Spleen (tissue), 11 donors: ENCODE data around the gene CBFA2T2. TPM values are rescaled to one million over a fixed set of nuclear protein-coding genes. Genes with fewer than 3 reads are reported as not detected.

Source experiments
- DNase-seq: peaks from one replicate; pipeline ENCODE4 v3.0.0-alpha.2; 2020
- H3K27ac ChIP-seq, 8 donors: fragments of 200-600 bp; sonication (generic) in 7 of 8; 1 replicate in 4 of 8; 2 replicates in 4 of 8; pipeline versions ENCODE4 v1.5.0 to v1.8.0; 2016 to 2021; ENCODE audit warnings: inconsistent platforms in 4 of 8, mild to moderate bottlenecking in 4 of 8, moderate library complexity in 1 of 8
- H3K27me3 ChIP-seq, 7 donors: fragments of 200-600 bp; sonication (generic) in 6 of 7; replicated peaks in 1 of 7; 1 replicate in 4 of 7; 2 replicates in 3 of 7; pipeline versions ENCODE4 v1.5.0 to v1.8.0; 2016 to 2021; ENCODE audit warnings: inconsistent platforms in 3 of 7, mild to moderate bottlenecking in 1 of 7
- H3K36me3 ChIP-seq, 6 donors: fragments of 200-600 bp; sonication (generic) in 5 of 6; 1 replicate in 4 of 6; 2 replicates in 2 of 6; pipeline versions ENCODE4 v1.5.0 to v1.8.0; 2016 to 2021; ENCODE audit warnings: inconsistent platforms in 2 of 6
- H3K4me1 ChIP-seq, 6 donors: fragments of 200-600 bp; sonication (generic) in 5 of 6; 1 replicate in 3 of 6; 2 replicates in 3 of 6; pipeline versions ENCODE4 v1.5.0 to v1.8.0; 2016 to 2021; ENCODE audit warnings: inconsistent platforms in 3 of 6
- H3K4me3 ChIP-seq, 8 donors: fragments of 200-600 bp; sonication (generic) in 7 of 8; 1 replicate in 4 of 8; 2 replicates in 4 of 8; pipeline versions ENCODE4 v1.5.0 to v1.8.0; 2016 to 2021; ENCODE audit warnings: inconsistent platforms in 4 of 8, mild to moderate bottlenecking in 4 of 8, moderate library complexity in 2 of 8
- H3K9me3 ChIP-seq, 8 donors: fragments of 200-600 bp; sonication (generic) in 7 of 8; 1 replicate in 4 of 8; 2 replicates in 4 of 8; pipeline versions ENCODE4 v1.5.0 to v1.8.0; 2016 to 2021; ENCODE audit warnings: inconsistent platforms in 4 of 8
- POLR2A ChIP-seq, 3 donors: fragments of 450-650 bp; IDR thresholded peaks; one replicate each; pipeline ENCODE4 v1.5.1; 2017; ENCODE audit warnings: antibody characterized with exemption in 3 of 3, mild to moderate bottlenecking in 1 of 3
- POLR2AphosphoS5 ChIP-seq, 3 donors: sonication (generic); formaldehyde crosslinking; IDR thresholded peaks; one replicate each; pipeline ENCODE4 v1.5.1; 2017; ENCODE audit warnings: antibody characterized with exemption in 3 of 3
- WGBS, 5 donors: extraction: QIAGEN DNeasy Blood & Tissue Kit in 3 of 5; methylation state at CpG; one replicate each; pipeline versions ENCODE4 v1.1.5 to v1.1.7; 2013 to 2018; 5-methylcytosine and 5-hydroxymethylcytosine counted together
- intact Hi-C: fragments of 100-400 bp; cut with DNase I; formaldehyde crosslinking; loops from one replicate; pipeline ENCODE4 v1.15.0; 2023; ENCODE audit warnings: low total_unique reads
- polyA plus RNA-seq, 3 donors: library from polyadenylated mRNA; stranded (reverse); fragments of 200-250 nt; gene quantifications; one replicate each; pipeline ENCODE4 v1.2.1, GENCODE V29; 2013
- total RNA-seq, 7 donors: library from RNA; depleted of rRNA in 3 of 7; stranded (reverse); fragments of >200 nt in 3 of 7; fragmentation: NEBNext Ultra II Directional in 4 of 7; extraction: Animal tissue kit (Norgen Biotek cat#: 25700) in 4 of 7; gene quantifications; one replicate each; pipeline versions ENCODE4 v1.1.0 to v1.2.1, GENCODE V29; 2016 to 2021
- TF ChIP-seq, protein P1 (sequence below), 11 experiments: fragments of 200-600 bp in 7 of 11; fragments of 450-650 bp in 4 of 11; sonication (generic) in 4 of 11; IDR thresholded peaks in 8 of 11; conservative IDR thresholded peaks in 3 of 11; 1 replicate in 7 of 11; 2 replicates in 4 of 11; pipeline versions ENCODE4 v1.4.0 to v1.8.0; 2016 to 2021; ENCODE audit warnings: antibody characterized with exemption in 11 of 11, inconsistent platforms in 4 of 11, mild to moderate bottlenecking in 1 of 11
- donor health status: healthy with polysubstance abuse.
- donor health status: DM: no; HTN: no; CAD: no; lungs with moderate emphysema.
- donor health status: DM: no; HTN: no; CAD: no.
- donor health status: Bipolar disorder and iron deficiency.
- donor health status: healthy.
- donor health status: DM: no; HTN: no; CAD: no.
- donor health status: DM: yes; HTN: yes; CAD: no.

CBFA2T2 gene
- total and polyA plus RNA-seq, 10 donors: 3.3 to 25.4 (median 17.8) TPM

DNA sequence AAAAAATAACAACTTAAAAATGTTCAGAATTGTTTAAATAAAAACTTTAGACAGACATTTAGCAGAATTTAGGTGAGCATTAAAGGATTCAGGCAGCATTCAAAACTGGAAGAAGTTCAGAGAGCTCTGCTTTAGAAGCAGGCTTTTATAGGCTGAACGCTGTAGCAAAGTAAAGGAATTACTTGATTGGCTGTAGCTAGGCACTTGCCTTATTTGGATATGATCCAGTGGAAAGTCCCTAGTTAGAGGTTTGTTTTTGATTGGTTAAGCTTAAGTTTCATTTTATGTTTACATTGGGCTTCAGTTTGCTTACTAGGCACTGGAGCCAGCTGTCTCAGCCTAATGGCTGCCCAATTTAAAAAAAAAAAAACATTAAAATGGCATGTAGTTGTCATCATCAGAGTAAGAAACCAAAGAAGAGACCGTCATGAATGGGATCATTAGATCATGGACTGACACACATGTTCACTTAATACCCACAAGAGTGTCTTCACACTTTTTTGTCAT lies 65.1 kb downstream of the CBFA2T2 start:
- Histone ChIP-seq H3K27ac (peak overlapping the region; percentile 6 to 85 (median 78)), H3K4me1 (peaks cover 17 to 46% (median 33%) of the 10 kb centered on the region in 6 donors), H3K27me3 (no peaks in the 10 kb centered on the region), H3K36me3 (peaks cover 0 to 28% (median 3%) of the 10 kb centered on the region in 6 donors), H3K4me3 (peak overlapping the region in 1 of 8 donors; percentile 26), H3K9me3 (no peaks in the 10 kb centered on the region)
- intact Hi-C loops: no loop called here
- TF ChIP-seq POLR2AphosphoS5 (IDR thresholded peaks at IDR 0.05) (no peak), POLR2A (IDR thresholded peaks at IDR 0.05) (peak in 1 of 3 donors; percentile 45)
- DNase-seq: no peak
- WGBS, 5 donors: 18 to 31% (median 23%) methylated on average over 2 of the region's 2 CpGs

DNA sequence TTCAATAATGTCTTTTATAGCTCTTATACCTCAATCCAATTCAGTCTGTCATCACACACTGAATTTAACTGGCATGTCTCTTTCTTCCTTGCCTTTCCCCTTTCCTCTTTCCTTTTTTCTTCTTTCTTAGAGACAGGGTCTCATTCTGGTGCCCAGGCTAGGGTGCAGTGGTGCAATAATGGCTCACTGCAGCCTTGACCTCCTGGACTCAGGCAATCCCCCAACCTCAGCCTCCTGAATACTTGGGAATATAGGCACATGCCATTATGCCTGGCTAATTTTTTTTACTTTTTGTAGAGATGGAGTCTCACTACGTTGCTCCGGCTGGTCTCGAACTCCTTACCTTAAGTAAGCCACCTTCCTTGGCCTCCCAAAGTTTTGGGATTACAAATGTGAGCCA lies 65.9 kb downstream of the CBFA2T2 start:
- no peak for DNase-seq
- intact Hi-C loops: no loop called here
- H3K27ac ChIP-seq: peak overlapping the region; percentile 6 to 85 (median 78)
- no peaks in the 10 kb centered on the region for H3K27me3 ChIP-seq
- no peak for TF ChIP-seq POLR2A (IDR thresholded peaks at IDR 0.05)
- TF ChIP-seq, protein P1, sequence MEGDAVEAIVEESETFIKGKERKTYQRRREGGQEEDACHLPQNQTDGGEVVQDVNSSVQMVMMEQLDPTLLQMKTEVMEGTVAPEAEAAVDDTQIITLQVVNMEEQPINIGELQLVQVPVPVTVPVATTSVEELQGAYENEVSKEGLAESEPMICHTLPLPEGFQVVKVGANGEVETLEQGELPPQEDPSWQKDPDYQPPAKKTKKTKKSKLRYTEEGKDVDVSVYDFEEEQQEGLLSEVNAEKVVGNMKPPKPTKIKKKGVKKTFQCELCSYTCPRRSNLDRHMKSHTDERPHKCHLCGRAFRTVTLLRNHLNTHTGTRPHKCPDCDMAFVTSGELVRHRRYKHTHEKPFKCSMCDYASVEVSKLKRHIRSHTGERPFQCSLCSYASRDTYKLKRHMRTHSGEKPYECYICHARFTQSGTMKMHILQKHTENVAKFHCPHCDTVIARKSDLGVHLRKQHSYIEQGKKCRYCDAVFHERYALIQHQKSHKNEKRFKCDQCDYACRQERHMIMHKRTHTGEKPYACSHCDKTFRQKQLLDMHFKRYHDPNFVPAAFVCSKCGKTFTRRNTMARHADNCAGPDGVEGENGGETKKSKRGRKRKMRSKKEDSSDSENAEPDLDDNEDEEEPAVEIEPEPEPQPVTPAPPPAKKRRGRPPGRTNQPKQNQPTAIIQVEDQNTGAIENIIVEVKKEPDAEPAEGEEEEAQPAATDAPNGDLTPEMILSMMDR (IDR thresholded peaks at IDR 0.05 in 8 of 11, conservative IDR thresholded peaks at IDR 0.05 in 3 of 11): no peak
- TF ChIP-seq POLR2AphosphoS5 (IDR thresholded peaks at IDR 0.05): no peak
- 95 to 98% (median 97%) methylated on average over 3 of the region's 3 CpGs for WGBS, 5 donors
- H3K9me3 ChIP-seq: no peaks in the 10 kb centered on the region
- H3K36me3 ChIP-seq: peaks cover 0 to 24% (median 3%) of the 10 kb centered on the region in 6 donors
- H3K4me3 ChIP-seq: no peak overlapping the region
- H3K4me1 ChIP-seq: peaks cover 17 to 52% (median 33%) of the 10 kb centered on the region in 6 donors

DNA sequence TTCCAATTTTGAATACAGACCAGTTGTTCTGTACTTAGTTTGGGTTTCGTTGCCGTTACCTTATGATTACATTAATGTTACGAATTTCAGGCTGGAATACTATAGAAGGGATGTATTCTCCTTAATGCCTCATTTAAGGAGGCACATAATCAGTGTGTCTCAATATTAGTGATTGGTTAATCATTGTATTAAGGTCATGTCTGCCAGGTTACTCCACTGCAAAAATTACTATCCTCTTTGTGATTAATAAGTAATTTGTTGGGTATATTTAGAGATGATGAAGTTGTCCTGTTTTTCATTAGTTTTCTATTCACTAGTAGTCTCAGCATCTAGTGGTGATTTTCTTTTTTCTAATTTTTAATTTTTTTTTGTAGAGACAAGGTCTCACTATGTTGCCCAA lies 66.3 kb downstream of the CBFA2T2 start:
- TF ChIP-seq, protein P1 (IDR thresholded peaks at IDR 0.05 in 8 of 11, conservative IDR thresholded peaks at IDR 0.05 in 3 of 11): no peak
- no peak for TF ChIP-seq POLR2AphosphoS5 (IDR thresholded peaks at IDR 0.05)
- no peak for TF ChIP-seq POLR2A (IDR thresholded peaks at IDR 0.05)
- WGBS, 5 donors: 96 to 100% (median 99%) methylated on average over 3 of the region's 3 CpGs
- intact Hi-C loops: no loop called here
- Histone ChIP-seq H3K27me3 (no peaks in the 10 kb centered on the region), H3K4me1 (peaks cover 17 to 57% (median 36%) of the 10 kb centered on the region in 6 donors), H3K27ac (peak overlapping the region in 4 of 8 donors; percentile 80 to 85 (median 81)), H3K4me3 (no peak overlapping the region), H3K9me3 (no peaks in the 10 kb centered on the region), H3K36me3 (peaks cover 0 to 20% (median under 1%) of the 10 kb centered on the region in 6 donors)
- no peak for DNase-seq

DNA sequence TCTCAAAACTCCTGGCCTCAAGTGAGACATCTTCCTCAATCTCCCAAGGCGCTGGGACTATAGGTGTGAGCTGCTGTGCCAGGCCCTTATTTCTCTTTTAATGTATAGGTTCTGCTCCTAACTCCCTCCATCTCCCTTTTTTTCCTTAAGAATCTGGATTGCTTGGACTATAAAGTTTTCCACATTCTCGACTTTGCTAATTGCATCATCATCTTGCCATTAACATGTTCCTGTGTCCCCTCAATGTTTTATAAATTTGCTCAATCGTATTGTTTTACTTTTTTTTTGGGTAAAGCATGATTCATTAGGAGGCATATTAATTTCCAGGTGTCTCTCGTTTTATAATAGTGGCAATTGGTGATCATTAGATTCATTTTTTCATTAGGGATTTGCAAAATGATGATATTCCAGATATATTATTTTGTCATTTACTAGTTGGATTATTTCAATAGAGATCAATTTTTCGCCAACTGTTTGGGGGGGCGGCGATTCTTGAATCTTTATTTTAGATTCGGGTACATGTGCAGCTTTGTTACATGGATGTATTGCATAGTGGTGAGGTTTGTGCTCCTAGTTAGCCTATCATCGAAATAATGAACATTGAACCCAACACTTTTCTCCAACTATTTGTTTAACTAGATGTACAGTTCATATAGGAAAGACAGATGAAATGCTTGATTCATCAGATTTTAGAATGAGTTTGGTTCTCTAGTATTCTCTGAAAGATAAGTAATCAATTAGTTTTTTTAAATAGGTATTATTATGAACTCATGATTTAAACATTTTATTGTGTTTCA lies 68.7 kb downstream of the CBFA2T2 start:
- H3K36me3 ChIP-seq: peaks cover 0 to 15% (median 0%) of the 10 kb centered on the region in 6 donors
- H3K27ac ChIP-seq: no peak overlapping the region
- peaks cover 17 to 65% (median 30%) of the 10 kb centered on the region in 6 donors for H3K4me1 ChIP-seq
- 93 to 97% (median 96%) methylated on average over 9 of the region's 9 CpGs for WGBS, 5 donors
- H3K9me3 ChIP-seq: no peaks in the 10 kb centered on the region
- H3K4me3 ChIP-seq: no peak overlapping the region
- no peak for TF ChIP-seq POLR2AphosphoS5 (IDR thresholded peaks at IDR 0.05)
- no peak for TF ChIP-seq POLR2A (IDR thresholded peaks at IDR 0.05)
- TF ChIP-seq, protein P1 (IDR thresholded peaks at IDR 0.05 in 8 of 11, conservative IDR thresholded peaks at IDR 0.05 in 3 of 11): no peak
- H3K27me3 ChIP-seq: no peaks in the 10 kb centered on the region
- no peak for DNase-seq
- intact Hi-C loops: no loop called here
